Measurements from ENCODE around the gene C1RL. TPM values are rescaled to one million over a fixed set of nuclear protein-coding genes. Genes with fewer than 3 reads are reported as not detected.

C1RL gene
- total RNA-seq, 4 donors from 2014 or later = 38.1 to 42.3 (median 40.4) TPM

GRCh38 chr12:7068994-7069346, 40.0 kb downstream of the C1RL start:
- TF ChIP-seq POLR2A (IDR thresholded peaks at IDR 0.05) (no peak), CTCF (IDR thresholded peaks at IDR 0.05) (no peak)
- intact Hi-C loops (cut with DNase I; ENCODE audit: low total_unique reads) = no loop called here
- H3K4me3 ChIP-seq (ENCODE audit: low read depth, poor library complexity, severe bottlenecking) = no peak overlapping the region
- peak in 1 of 2 donors; percentile 46 for DNase-seq (ENCODE audit: low spot score in 2 of 2)
- 67 to 73% methylated on average over 2 of the region's 2 CpGs for WGBS, 2 donors

GRCh38 chr12:7068240-7068993, 40.6 kb downstream of the C1RL start:
- TF ChIP-seq CTCF (IDR thresholded peaks at IDR 0.05) (no peak), POLR2A (IDR thresholded peaks at IDR 0.05) (no peak)
- no peak overlapping the region for H3K4me3 ChIP-seq (ENCODE audit: low read depth, poor library complexity, severe bottlenecking)
- intact Hi-C loops (cut with DNase I; ENCODE audit: low total_unique reads) = no loop called here
- WGBS, 2 donors = 52 to 54% methylated on average over 11 of the region's 11 CpGs
- DNase-seq (ENCODE audit: low spot score in 2 of 2) = peak in 1 of 2 donors; percentile 76

- intact Hi-C loops (cut with DNase I; ENCODE audit: low total_unique reads) = no loop called here
- no peak overlapping the region for H3K4me3 ChIP-seq (ENCODE audit: low read depth, poor library complexity, severe bottlenecking)
- 52 to 53% methylated on average over 7 of the region's 7 CpGs for WGBS, 2 donors
- peak in 1 of 2 donors; percentile 73 for DNase-seq (ENCODE audit: low spot score in 2 of 2)
- TF ChIP-seq POLR2A (IDR thresholded peaks at IDR 0.05) (no peak), CTCF (IDR thresholded peaks at IDR 0.05) (no peak)
Observed at GRCh38 chr12:7067096-7067495, 41.9 kb downstream of the C1RL start.

GRCh38 chr12:7066596-7066995, 42.4 kb downstream of the C1RL start:
- H3K4me3 ChIP-seq (ENCODE audit: low read depth, poor library complexity, severe bottlenecking) = no peak overlapping the region
- TF ChIP-seq CTCF (IDR thresholded peaks at IDR 0.05) (no peak), POLR2A (IDR thresholded peaks at IDR 0.05) (no peak)
- 49 to 64% methylated on average over 2 of the region's 2 CpGs for WGBS, 2 donors
- peak in 1 of 2 donors; percentile 53 for DNase-seq (ENCODE audit: low spot score in 2 of 2)
- intact Hi-C loops (cut with DNase I; ENCODE audit: low total_unique reads) = no loop called here

GRCh38 chr12:7065073-7065623, 43.9 kb downstream of the C1RL start:
- H3K4me3 ChIP-seq (ENCODE audit: low read depth, poor library complexity, severe bottlenecking) = no peak overlapping the region
- intact Hi-C loops (cut with DNase I; ENCODE audit: low total_unique reads) = no loop called here
- WGBS, 2 donors = 88 to 93% methylated on average over 7 of the region's 7 CpGs
- DNase-seq (ENCODE audit: low spot score in 2 of 2) = peak in 1 of 2 donors; percentile 56
- TF ChIP-seq CTCF (IDR thresholded peaks at IDR 0.05) (no peak), POLR2A (IDR thresholded peaks at IDR 0.05) (no peak)
